ENCODE data around the gene TMEM252. TPM values are rescaled to one million over a fixed set of nuclear protein-coding genes. Genes with fewer than 3 reads are reported as not detected.

TMEM252 gene
- polyA plus RNA-seq, 1 of the 3 experiments (the other 2 are of a cell fraction): not detected

- H3K4me2 ChIP-seq: no peak overlapping the region
- H3K79me2 ChIP-seq (ENCODE audit: insufficient read depth): no peaks in the 10 kb centered on the region
- no peak overlapping the region for H2AFZ ChIP-seq (ENCODE audit: low read depth)
- 1% methylated on average over 6 of the region's 6 CpGs for WGBS (ENCODE audit: low lambda C conversion rate)
- H3K27me3 ChIP-seq (ENCODE audit: insufficient read depth): no peaks in the 10 kb centered on the region
- ChIA-PET POLR2A (no interaction called here), CTCF (interaction anchor here (2.3 kb wide), 1 partner anchor 15 kb away, joined by 8 read pairs; no protein-coding TSS in a partner anchor)
- no peaks in the 10 kb centered on the region for H3K4me1 ChIP-seq (ENCODE audit: control insufficient read depth in 1 of 2, insufficient read depth in 2 of 2, low read depth in 1 of 2, low read length in 1 of 2)
- no peaks in the 10 kb centered on the region for H3K9me3 ChIP-seq
- TF ChIP-seq MAX (IDR thresholded peaks at IDR 0.05; ENCODE audit: low read depth) (no peak), SMC3 (IDR thresholded peaks at IDR 0.05; ENCODE audit: low read depth, low read length) (no peak), EZH2phosphoT487 (IDR thresholded peaks at IDR 0.05; ENCODE audit: borderline replicate concordance, low read depth) (no peak), TAF1 (IDR thresholded peaks at IDR 0.05; ENCODE audit: borderline replicate concordance, low read depth, low read length) (no peak), MXI1 (IDR thresholded peaks at IDR 0.05; ENCODE audit: low read depth, low read length) (no peak), REST (IDR thresholded peaks at IDR 0.05; ENCODE audit: low read depth, low read length) (no peak), NRF1 (IDR thresholded peaks at IDR 0.05; ENCODE audit: low read depth, low read length) (no peak), YY1 (IDR thresholded peaks at IDR 0.05; ENCODE audit: low read depth) (no peak), PBX3 (IDR thresholded peaks at IDR 0.05) (no peak), ZBTB33 (IDR thresholded peaks at IDR 0.05; ENCODE audit: borderline replicate concordance, low read depth) (no peak), USF1 (IDR thresholded peaks at IDR 0.05; ENCODE audit: borderline replicate concordance, low read depth) (no peak), CTCF (IDR thresholded peaks at IDR 0.05) (no peak)
- H3K9me2 ChIP-seq: no peaks in the 10 kb centered on the region
- no peaks in the 10 kb centered on the region for H3K36me3 ChIP-seq (replicated peaks in 1 of 2; ENCODE audit: control insufficient read depth in 1 of 2, insufficient read depth in 2 of 2, low read length in 1 of 2)
- H3K9ac ChIP-seq: no peak overlapping the region
- H3K27ac ChIP-seq (ENCODE audit: low read depth in 2 of 2, low read length in 1 of 2): no peak overlapping the region
- H4K20me1 ChIP-seq (ENCODE audit: insufficient read depth): no peaks in the 10 kb centered on the region
- no peak overlapping the region for H3K4me3 ChIP-seq (ENCODE audit: low read depth in 2 of 2, low read length in 1 of 2)
- no peaks in the 10 kb centered on the region for H3F3A ChIP-seq (replicated peaks; ENCODE audit: insufficient read depth)
- DNase-seq: no peak
Measured at GRCh38 chr9:68492806-68493205, 47.9 kb downstream of the TMEM252 start.

Data from SK-N-SH (cell line).